ENCODE results near the gene RGS3.

Gene RGS3

GRCh38 chr9:113492343-113493202 lies 29.0 kb downstream of the RGS3 start:
- no peak overlapping the region for H2AFZ ChIP-seq (ENCODE audit: low read length)
- H3K79me2 ChIP-seq (ENCODE audit: insufficient read depth, low read length) = no peaks in the 10 kb centered on the region
- H4K20me1 ChIP-seq (ENCODE audit: insufficient read depth, low read length) = no peaks in the 10 kb centered on the region
- no peak overlapping the region for H3K27ac ChIP-seq (ENCODE audit: low read depth, low read length, poor library complexity, severe bottlenecking)
- no peak overlapping the region for H3K4me2 ChIP-seq (ENCODE audit: low read length)
- H3K4me1 ChIP-seq (ENCODE audit: insufficient read depth, low read length, severe bottlenecking) = no peaks in the 10 kb centered on the region
- H3K9ac ChIP-seq (ENCODE audit: low read length) = no peak overlapping the region
- no peaks in the 10 kb centered on the region for H3K9me2 ChIP-seq (ENCODE audit: low read depth, low read length)
- no peaks in the 10 kb centered on the region for H3K9me3 ChIP-seq (ENCODE audit: low read length)
- H3K27me3 ChIP-seq (ENCODE audit: insufficient read depth, low read length) = 0 out of 2 replicates have a peak, but pooled peaks cover 3% of the 10 kb centered on the region
- no peak overlapping the region for H3K4me3 ChIP-seq (ENCODE audit: low read depth, low read length, poor library complexity, severe bottlenecking)
- H3K36me3 ChIP-seq (ENCODE audit: insufficient read depth, low read length) = no peaks in the 10 kb centered on the region
- no peak for TF ChIP-seq EZH2 (IDR thresholded peaks at IDR 0.05; ENCODE audit: borderline replicate concordance, low read length)
- TF ChIP-seq, protein P1, sequence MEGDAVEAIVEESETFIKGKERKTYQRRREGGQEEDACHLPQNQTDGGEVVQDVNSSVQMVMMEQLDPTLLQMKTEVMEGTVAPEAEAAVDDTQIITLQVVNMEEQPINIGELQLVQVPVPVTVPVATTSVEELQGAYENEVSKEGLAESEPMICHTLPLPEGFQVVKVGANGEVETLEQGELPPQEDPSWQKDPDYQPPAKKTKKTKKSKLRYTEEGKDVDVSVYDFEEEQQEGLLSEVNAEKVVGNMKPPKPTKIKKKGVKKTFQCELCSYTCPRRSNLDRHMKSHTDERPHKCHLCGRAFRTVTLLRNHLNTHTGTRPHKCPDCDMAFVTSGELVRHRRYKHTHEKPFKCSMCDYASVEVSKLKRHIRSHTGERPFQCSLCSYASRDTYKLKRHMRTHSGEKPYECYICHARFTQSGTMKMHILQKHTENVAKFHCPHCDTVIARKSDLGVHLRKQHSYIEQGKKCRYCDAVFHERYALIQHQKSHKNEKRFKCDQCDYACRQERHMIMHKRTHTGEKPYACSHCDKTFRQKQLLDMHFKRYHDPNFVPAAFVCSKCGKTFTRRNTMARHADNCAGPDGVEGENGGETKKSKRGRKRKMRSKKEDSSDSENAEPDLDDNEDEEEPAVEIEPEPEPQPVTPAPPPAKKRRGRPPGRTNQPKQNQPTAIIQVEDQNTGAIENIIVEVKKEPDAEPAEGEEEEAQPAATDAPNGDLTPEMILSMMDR (IDR thresholded peaks at IDR 0.05; ENCODE audit: low read length) = no peak
- no peaks in the 10 kb centered on the region for H3F3A ChIP-seq (ENCODE audit: insufficient read depth, low read length)

DNA sequence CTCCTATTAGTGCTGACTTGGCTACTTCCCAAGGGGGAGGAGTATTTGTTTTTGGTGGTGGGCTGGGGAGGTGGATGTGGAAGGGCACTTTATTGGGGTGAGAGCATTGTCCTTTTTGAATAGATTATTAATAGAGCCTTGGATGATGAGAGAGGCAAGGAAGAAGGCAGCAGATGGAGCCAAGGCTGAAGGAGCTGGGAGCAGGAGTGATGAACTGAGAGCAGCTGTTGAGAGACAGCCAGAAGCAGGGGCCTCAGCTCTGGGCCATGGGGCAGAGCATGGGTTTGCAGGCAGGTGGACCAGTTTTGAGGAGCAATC lies 29.6 kb downstream of the RGS3 start:
- H3K4me2 ChIP-seq (ENCODE audit: low read length) = no peak overlapping the region
- no peak for TF ChIP-seq EZH2 (IDR thresholded peaks at IDR 0.05; ENCODE audit: borderline replicate concordance, low read length)
- TF ChIP-seq, protein P1 (IDR thresholded peaks at IDR 0.05; ENCODE audit: low read length) = no peak
- H4K20me1 ChIP-seq (ENCODE audit: insufficient read depth, low read length) = no peaks in the 10 kb centered on the region
- H3K9me3 ChIP-seq (ENCODE audit: low read length) = no peaks in the 10 kb centered on the region
- 0 out of 2 replicates have a peak, but pooled peaks cover 3% of the 10 kb centered on the region for H3K27me3 ChIP-seq (ENCODE audit: insufficient read depth, low read length)
- H3K36me3 ChIP-seq (ENCODE audit: insufficient read depth, low read length) = no peaks in the 10 kb centered on the region
- H3K9ac ChIP-seq (ENCODE audit: low read length) = no peak overlapping the region
- H3K4me3 ChIP-seq (ENCODE audit: low read depth, low read length, poor library complexity, severe bottlenecking) = no peak overlapping the region
- H3F3A ChIP-seq (ENCODE audit: insufficient read depth, low read length) = no peaks in the 10 kb centered on the region
- no peak overlapping the region for H3K27ac ChIP-seq (ENCODE audit: low read depth, low read length, poor library complexity, severe bottlenecking)
- no peaks in the 10 kb centered on the region for H3K9me2 ChIP-seq (ENCODE audit: low read depth, low read length)
- no peaks in the 10 kb centered on the region for H3K79me2 ChIP-seq (ENCODE audit: insufficient read depth, low read length)
- no peak overlapping the region for H2AFZ ChIP-seq (ENCODE audit: low read length)
- H3K4me1 ChIP-seq (ENCODE audit: insufficient read depth, low read length, severe bottlenecking) = no peaks in the 10 kb centered on the region

DNA sequence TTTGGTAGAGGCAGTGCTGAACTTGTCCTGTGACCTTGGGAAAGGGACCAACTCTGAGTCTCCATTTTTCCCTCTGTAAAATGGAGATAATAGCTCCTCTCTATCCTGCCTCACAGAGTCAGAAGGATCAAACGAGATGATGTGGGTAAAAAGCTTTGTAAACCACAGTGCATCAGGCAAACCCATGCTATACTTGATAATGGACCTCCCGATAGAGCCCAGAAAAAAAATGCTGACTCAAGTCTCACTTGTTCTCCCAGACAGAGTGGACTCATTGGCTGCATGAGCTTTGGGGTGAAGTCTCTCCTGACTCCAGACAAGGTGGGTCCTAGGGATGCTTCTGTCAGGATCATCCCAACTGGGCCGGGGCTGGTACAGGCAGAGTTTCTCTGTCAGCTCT lies 32.0 kb downstream of the RGS3 start:
- no peaks in the 10 kb centered on the region for H3F3A ChIP-seq (ENCODE audit: insufficient read depth, low read length)
- no peak overlapping the region for H3K4me2 ChIP-seq (ENCODE audit: low read length)
- no peak overlapping the region for H3K27ac ChIP-seq (ENCODE audit: low read depth, low read length, poor library complexity, severe bottlenecking)

More for the DNA sequence above, 32.0 kb downstream of the RGS3 start:
- no peak overlapping the region for H3K4me3 ChIP-seq (ENCODE audit: low read depth, low read length, poor library complexity, severe bottlenecking)
- H3K9me3 ChIP-seq (ENCODE audit: low read length) = no peaks in the 10 kb centered on the region
- H4K20me1 ChIP-seq (ENCODE audit: insufficient read depth, low read length) = no peaks in the 10 kb centered on the region
- TF ChIP-seq, protein P1 (IDR thresholded peaks at IDR 0.05; ENCODE audit: low read length) = no peak
- no peak for TF ChIP-seq EZH2 (IDR thresholded peaks at IDR 0.05; ENCODE audit: borderline replicate concordance, low read length)
- no peak overlapping the region for H3K9ac ChIP-seq (ENCODE audit: low read length)
- no peak overlapping the region for H2AFZ ChIP-seq (ENCODE audit: low read length)
- H3K36me3 ChIP-seq (ENCODE audit: insufficient read depth, low read length) = no peaks in the 10 kb centered on the region
- no peaks in the 10 kb centered on the region for H3K79me2 ChIP-seq (ENCODE audit: insufficient read depth, low read length)
- H3K9me2 ChIP-seq (ENCODE audit: low read depth, low read length) = no peaks in the 10 kb centered on the region
- 0 out of 2 replicates have a peak, but pooled peaks cover 3% of the 10 kb centered on the region for H3K27me3 ChIP-seq (ENCODE audit: insufficient read depth, low read length)
- no peaks in the 10 kb centered on the region for H3K4me1 ChIP-seq (ENCODE audit: insufficient read depth, low read length, severe bottlenecking)
